Brain microvascular endothelial cell (primary cell): ENCODE data around the gene GDF7.

Experiments
- DNase-seq: peaks from one replicate; pipeline ENCODE4 v3.0.0-alpha.2; 2020
- H3K27ac ChIP-seq: fragments of 250-450 bp; sonication (Bioruptor Pico); 2 replicates; pipeline ENCODE4 v1.5.1; 2020; ENCODE audit warnings: mild to moderate bottlenecking, moderate library complexity
- H3K27me3 ChIP-seq: fragments of 250-450 bp; sonication (Bioruptor Pico); replicated peaks from 2 replicates; pipeline ENCODE4 v1.5.1; 2020; ENCODE audit warnings: mild to moderate bottlenecking
- H3K36me3 ChIP-seq: fragments of 250-450 bp; sonication (Bioruptor Pico); replicated peaks from 2 replicates; pipeline ENCODE4 v1.5.1; 2020; ENCODE audit warnings: mild to moderate bottlenecking
- H3K4me3 ChIP-seq: 2 replicates; pipeline ENCODE4 v1.5.1; 2011; ENCODE audit warnings: low read depth, mild to moderate bottlenecking, control low read depth, low read length, moderate library complexity
- in situ Hi-C: cut with HindIII; loops from 2 replicates; pipeline ENCODE4 v1.10.0; 2017; ENCODE audit warnings: low sequenced_read_pairs, low pct_ligation_motif_present
- TF ChIP-seq, protein P1 (sequence below): IDR thresholded peaks from 2 replicates; pipeline ENCODE4 v1.5.1; 2011; ENCODE audit warnings: low read depth, mild to moderate bottlenecking, moderate library complexity, low read length, control low read depth, inconsistent platforms; ENCODE audit errors: missing control alignments

Gene GDF7

DNA sequence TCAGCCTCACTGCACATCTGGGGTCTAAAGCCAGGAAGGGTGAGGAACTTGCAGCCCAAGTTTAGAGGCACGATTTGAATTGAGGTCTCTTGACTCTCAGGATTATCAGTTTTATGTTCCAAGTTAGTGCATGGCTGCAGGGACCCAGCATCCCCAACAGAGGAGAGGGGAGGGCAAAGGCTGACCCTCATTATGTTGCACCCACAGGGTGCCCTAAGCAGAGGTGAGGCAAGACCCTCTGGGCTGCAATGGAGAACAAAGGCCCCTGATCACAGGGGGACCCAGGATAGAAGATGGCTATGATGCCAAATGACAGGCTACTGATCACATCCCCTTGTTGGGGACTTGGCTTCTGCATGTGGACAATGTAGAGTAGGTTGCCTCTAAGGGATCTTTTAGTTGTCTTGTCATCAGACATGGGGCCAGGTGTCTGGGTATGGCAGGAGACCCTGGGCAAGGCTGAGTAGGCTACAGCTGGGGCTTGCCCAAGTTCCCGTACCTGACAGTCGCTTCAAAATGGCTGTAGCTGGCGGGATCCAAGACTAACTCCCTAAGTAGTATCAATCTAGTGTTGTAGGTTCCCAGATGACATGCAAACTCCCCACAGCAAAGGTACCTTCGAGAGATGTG is 4.5 kb upstream of the GDF7 start:
- TF ChIP-seq, protein P1, sequence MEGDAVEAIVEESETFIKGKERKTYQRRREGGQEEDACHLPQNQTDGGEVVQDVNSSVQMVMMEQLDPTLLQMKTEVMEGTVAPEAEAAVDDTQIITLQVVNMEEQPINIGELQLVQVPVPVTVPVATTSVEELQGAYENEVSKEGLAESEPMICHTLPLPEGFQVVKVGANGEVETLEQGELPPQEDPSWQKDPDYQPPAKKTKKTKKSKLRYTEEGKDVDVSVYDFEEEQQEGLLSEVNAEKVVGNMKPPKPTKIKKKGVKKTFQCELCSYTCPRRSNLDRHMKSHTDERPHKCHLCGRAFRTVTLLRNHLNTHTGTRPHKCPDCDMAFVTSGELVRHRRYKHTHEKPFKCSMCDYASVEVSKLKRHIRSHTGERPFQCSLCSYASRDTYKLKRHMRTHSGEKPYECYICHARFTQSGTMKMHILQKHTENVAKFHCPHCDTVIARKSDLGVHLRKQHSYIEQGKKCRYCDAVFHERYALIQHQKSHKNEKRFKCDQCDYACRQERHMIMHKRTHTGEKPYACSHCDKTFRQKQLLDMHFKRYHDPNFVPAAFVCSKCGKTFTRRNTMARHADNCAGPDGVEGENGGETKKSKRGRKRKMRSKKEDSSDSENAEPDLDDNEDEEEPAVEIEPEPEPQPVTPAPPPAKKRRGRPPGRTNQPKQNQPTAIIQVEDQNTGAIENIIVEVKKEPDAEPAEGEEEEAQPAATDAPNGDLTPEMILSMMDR = no peak
- Histone ChIP-seq H3K27me3 (peaks cover 71% of the 10 kb centered on the region), H3K4me3 (no peak overlapping the region), H3K36me3 (no peaks in the 10 kb centered on the region), H3K27ac (no peak overlapping the region)
- in situ Hi-C loops = no loop called here
- no peak for DNase-seq

DNA sequence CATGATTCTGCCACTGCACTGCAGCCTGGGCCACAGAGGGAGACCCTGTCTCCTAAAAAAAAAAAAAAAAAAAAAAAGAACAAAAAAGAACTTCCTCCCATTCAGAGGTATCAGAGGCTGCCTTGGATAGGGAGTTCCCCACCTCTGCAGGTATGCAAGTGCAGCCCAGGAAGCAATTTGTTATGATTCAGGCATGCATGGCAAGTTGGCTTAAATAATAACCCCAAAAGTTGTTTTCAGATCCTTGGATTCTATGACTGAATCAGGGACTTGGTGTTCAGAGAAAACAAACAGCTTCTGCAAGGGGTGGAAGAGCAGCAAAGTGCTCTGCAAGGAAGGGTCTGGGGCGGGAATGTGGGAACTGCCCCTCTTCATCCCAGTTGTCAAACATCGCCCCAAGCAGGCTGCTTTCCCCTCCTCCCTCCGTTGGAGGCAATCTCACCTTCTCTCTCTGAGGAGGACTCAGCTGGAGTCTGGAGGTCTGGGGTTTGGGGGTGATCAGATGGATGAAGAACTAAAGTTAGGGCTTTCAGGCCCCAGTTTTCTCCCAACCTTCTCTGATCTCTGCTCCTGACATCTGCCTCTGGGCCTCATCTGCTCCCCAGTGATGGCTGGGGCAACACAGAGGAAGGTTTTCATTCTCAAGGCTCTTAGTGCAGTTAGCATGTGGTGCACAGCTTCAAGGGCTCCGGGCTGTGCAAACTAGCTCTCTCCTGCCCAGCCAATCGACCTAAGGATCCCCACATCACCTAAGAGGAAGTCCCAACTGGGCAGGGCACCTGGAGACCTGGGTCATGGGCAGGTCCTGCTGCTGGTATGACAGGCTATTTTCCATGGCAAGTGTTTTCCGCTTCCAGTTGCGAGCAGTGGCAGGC is 3.5 kb upstream of the GDF7 start:
- H3K27ac ChIP-seq = no peak overlapping the region
- TF ChIP-seq, protein P1 = no peak
- in situ Hi-C loops = no loop called here
- no peaks in the 10 kb centered on the region for H3K36me3 ChIP-seq
- peaks cover 73% of the 10 kb centered on the region for H3K27me3 ChIP-seq
- no peak overlapping the region for H3K4me3 ChIP-seq
- DNase-seq = no peak

DNA sequence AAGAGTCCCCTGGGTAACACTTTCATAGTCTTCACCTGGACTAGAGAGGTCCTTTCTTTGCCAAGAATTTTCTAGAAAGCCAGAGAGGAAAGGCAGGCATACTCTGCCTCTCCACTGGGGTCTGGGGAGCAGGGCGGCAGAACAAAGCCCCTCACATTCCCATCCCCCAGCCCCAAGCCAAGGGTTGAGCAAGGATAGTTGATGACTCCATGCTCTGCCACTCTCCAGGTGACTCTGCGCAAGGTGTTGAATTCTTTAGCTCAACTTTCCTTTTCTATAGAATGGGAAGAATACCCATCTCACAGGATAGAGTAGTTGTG is 2.9 kb upstream of the GDF7 start:
- in situ Hi-C loops = no loop called here
- TF ChIP-seq, protein P1 = no peak
- Histone ChIP-seq H3K27me3 (peaks cover 71% of the 10 kb centered on the region), H3K27ac (no peak overlapping the region), H3K36me3 (no peaks in the 10 kb centered on the region), H3K4me3 (no peak overlapping the region)
- DNase-seq = no peak

DNA sequence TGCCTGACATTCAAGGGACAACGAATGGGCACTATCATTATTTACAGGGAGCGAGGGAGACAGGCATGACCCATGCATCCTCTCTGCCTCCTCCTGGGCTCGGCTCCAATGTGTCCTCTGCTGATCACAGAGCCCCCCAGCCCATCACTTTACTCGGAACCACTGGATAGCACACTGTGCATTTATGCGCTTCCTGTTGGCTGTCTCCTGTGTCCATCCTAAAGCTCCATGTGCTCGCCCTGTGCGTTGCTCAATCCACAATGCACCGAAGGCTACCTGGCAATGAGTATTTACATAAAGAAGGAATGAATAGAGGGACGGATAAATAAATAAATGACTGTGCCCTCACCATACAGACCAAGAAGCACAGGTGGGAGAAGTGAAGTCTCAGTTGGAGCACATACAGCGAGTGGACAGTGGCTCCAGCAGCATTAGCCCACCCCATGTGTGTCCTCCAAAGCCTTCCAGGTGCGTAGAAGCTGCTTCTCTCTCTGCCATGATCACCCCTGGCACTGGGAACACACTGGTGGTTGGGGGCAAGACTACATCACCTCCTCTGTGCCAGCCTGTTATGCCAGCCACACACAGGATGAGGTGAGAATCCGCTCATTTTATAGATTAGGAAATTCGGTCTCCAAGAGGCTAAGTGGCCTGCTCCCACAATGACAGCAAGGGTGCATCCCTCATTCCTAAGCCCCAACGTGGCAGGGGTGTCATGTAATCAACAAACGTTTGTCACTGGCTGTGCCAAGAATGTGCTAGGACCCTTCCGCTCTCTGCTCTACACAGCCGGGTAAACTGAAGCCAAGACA is 2.3 kb upstream of the GDF7 start:
- no peak overlapping the region for H3K27ac ChIP-seq
- in situ Hi-C loops = no loop called here
- H3K27me3 ChIP-seq = peaks cover 69% of the 10 kb centered on the region
- DNase-seq = no peak
- H3K4me3 ChIP-seq = no peak overlapping the region
- H3K36me3 ChIP-seq = no peaks in the 10 kb centered on the region
- TF ChIP-seq, protein P1 = no peak

DNA sequence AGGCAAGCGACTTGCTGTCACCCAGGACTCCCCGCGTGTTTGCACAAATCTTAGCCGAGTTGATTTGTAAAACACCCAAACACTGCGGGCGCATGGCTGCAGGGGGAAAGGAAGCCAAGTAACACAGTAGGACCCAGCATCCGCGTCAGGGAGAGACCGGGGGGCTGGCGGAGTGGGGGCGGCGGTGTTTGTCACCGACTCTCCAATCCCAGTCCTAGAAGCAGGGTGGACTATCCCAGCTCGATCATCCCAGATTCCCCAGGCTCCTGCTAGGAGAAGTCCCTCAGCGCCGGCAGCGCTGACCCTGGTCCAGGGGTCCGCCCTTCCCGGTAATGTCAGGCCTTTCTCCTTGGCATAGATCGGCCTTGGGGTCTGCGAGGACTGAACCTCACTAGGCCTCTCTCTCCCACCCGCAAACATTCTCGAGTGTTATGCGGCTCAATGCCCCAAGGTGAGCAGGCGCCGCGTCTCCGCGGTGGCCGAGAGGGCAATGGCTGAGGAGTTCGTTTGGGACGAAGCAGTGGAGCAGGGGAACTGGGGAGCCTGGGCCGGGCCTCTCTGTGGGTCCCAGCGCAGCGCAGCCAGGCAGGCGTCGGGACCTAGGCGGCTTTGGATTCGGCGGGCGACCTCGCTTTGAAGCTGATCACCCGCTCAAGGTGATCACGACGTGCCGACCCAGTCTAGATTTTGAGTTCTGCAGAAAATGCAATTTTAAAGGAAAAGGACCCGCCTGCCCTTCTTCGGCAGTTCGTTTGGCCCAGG is 1.5 kb upstream of the GDF7 start:
- TF ChIP-seq, protein P1 = no peak
- no peaks in the 10 kb centered on the region for H3K36me3 ChIP-seq
- H3K4me3 ChIP-seq = no peak overlapping the region
- DNase-seq = no peak
- peaks cover 74% of the 10 kb centered on the region for H3K27me3 ChIP-seq
- H3K27ac ChIP-seq = no peak overlapping the region
- in situ Hi-C loops = no loop called here
